A549 (cell line): Measurements from ENCODE around the gene PAIP1. TPM values are rescaled to one million over a fixed set of nuclear protein-coding genes. Genes with fewer than 3 reads are reported as not detected.

ENCODE experiments used
- ATAC-seq, 2 experiments: fragments of 200-7000 bp in 1 of 2; fragments of >200 bp in 1 of 2; cut with Nextera tagmentation in 1 of 2; cut with Tn5 transposase in 1 of 2; 3 replicates each; pipeline versions ENCODE4 v1.8.0 to v1.9.1; 2018 to 2020; ENCODE audit warnings: mild to moderate bottlenecking in 1 of 2, moderate library complexity in 1 of 2
- CTCF ChIA-PET: fragments of 300-600 bp; sonication (Branson Sonifier 250); formaldehyde crosslinking; extraction: SDS; loops from one replicate; lab custom pipeline; 2021; ENCODE audit warnings: antibody characterized with exemption, inconsistent platforms; lab: Yijun Ruan, JAX
- POLR2A ChIA-PET: fragments of 350-600 bp; formaldehyde crosslinking; extraction: SDS; loops from one replicate; lab custom pipeline; 2021; ENCODE audit warnings: antibody characterized with exemption, inconsistent platforms; lab: Yijun Ruan, JAX
- DNase-seq, 2 experiments: peaks; one replicate each; pipeline versions ENCODE4 v3.0.0 to v3.0.0-alpha.2; 2011 to 2016; ENCODE audit warnings: low read depth in 1 of 2, low spot score in 1 of 2
- FAIRE-seq: peaks from 2 replicates; lab custom pipeline; 2011; peaks lifted over from hg19 to GRCh38; lab: Jason Lieb, UNC
- H3K27ac ChIP-seq, 2 experiments: fragments of >200 bp; sonication (Bioruptor Twin); formaldehyde crosslinking; 3 replicates each; pipeline ENCODE4 v1.5.1; 2016 to 2017
- H3K4me1 ChIP-seq: fragments of >200 bp; sonication (Bioruptor Twin); formaldehyde crosslinking; 3 replicates; pipeline ENCODE4 v1.6.1; 2016
- H3K4me2 ChIP-seq: fragments of >200 bp; sonication (Bioruptor Twin); formaldehyde crosslinking; 3 replicates; pipeline ENCODE4 v1.6.1; 2016
- H3K4me3 ChIP-seq: fragments of >200 bp; sonication (Bioruptor Twin); formaldehyde crosslinking; 3 replicates; pipeline ENCODE4 v1.5.1; 2016
- H3K9me3 ChIP-seq: fragments of >200 bp; sonication (Bioruptor Twin); formaldehyde crosslinking; 3 replicates; pipeline ENCODE4 v1.6.1; 2016
- CHD2 ChIP-seq: fragments of 150-350 bp; IDR thresholded peaks from 2 replicates; pipeline ENCODE4 v1.6.1; 2014; ENCODE audit warnings: low read length; ENCODE audit not compliant: partially characterized antibody
- CHD4 ChIP-seq: fragments of 200-600 bp; sonication (generic); IDR thresholded peaks from 2 replicates; pipeline ENCODE4 v1.6.1; 2016; ENCODE audit warnings: antibody characterized with exemption, mild to moderate bottlenecking, borderline replicate concordance
- EHMT2 ChIP-seq: fragments of 200-600 bp; sonication (generic); IDR thresholded peaks from 2 replicates; pipeline ENCODE4 v1.6.1; 2016; ENCODE audit warnings: antibody characterized with exemption, low read depth, mild to moderate bottlenecking, moderate library complexity
- EP300 ChIP-seq, 2 experiments: fragments of >200 bp; sonication (Bioruptor Twin); formaldehyde crosslinking; IDR thresholded peaks; 2 replicates in 1 of 2; 3 replicates in 1 of 2; pipeline ENCODE4 v1.6.1; 2016 to 2017
- ESRRA ChIP-seq: fragments of 150-350 bp; IDR thresholded peaks from 2 replicates; pipeline ENCODE4 v1.6.1; 2014; ENCODE audit warnings: mild to moderate bottlenecking, low read length, borderline replicate concordance
- FOSB ChIP-seq: fragments of 250-450 bp; sonication (Bioruptor Pico); IDR thresholded peaks from 2 replicates; pipeline ENCODE4 v1.5.0; 2020; ENCODE audit warnings: mild to moderate bottlenecking, moderate library complexity
- FOSL2 ChIP-seq, 2 experiments: fragments of 450-650 bp in 1 of 2; fragments of >200 bp in 1 of 2; sonication (Bioruptor Twin) in 1 of 2; formaldehyde crosslinking; IDR thresholded peaks; 2 replicates each; pipeline versions ENCODE4 v1.5.0 to v1.6.1; 2016 to 2020; ENCODE audit warnings: mild to moderate bottlenecking in 1 of 2, moderate library complexity in 1 of 2
- GATA3 ChIP-seq: IDR thresholded peaks from 2 replicates; pipeline ENCODE4 v1.6.1; 2012; ENCODE audit warnings: borderline replicate concordance
- HDAC2 ChIP-seq: fragments of 200-600 bp; sonication (generic); IDR thresholded peaks from 2 replicates; pipeline ENCODE4 v1.6.1; 2016
- HOXA7 ChIP-seq: fragments of 250-450 bp; sonication (Bioruptor Pico); IDR thresholded peaks from 2 replicates; pipeline ENCODE4 v1.5.0; 2020; ENCODE audit warnings: mild to moderate bottlenecking, moderate library complexity
- HOXB5 ChIP-seq: fragments of 250-450 bp; sonication (Bioruptor Pico); IDR thresholded peaks from 2 replicates; pipeline ENCODE4 v1.5.0; 2020; ENCODE audit warnings: mild to moderate bottlenecking, moderate library complexity
- KDM5A ChIP-seq: fragments of 200-600 bp; sonication (generic); IDR thresholded peaks from 2 replicates; pipeline ENCODE4 v1.6.1; 2016; ENCODE audit warnings: antibody characterized with exemption, mild to moderate bottlenecking
- MYC ChIP-seq: IDR thresholded peaks from 2 replicates; pipeline ENCODE4 v1.6.1; 2012; ENCODE audit warnings: mild to moderate bottlenecking, inconsistent platforms, low read length, improper control_type of control experiment, borderline replicate concordance
- NPAS2 ChIP-seq: fragments of 250-450 bp; sonication (Bioruptor Pico); IDR thresholded peaks from 2 replicates; pipeline ENCODE4 v1.8.0; 2022; ENCODE audit warnings: mild to moderate bottlenecking, moderate library complexity, borderline replicate concordance
- NR3C1 ChIP-seq: fragments of >200 bp; sonication (Bioruptor Twin); formaldehyde crosslinking; IDR thresholded peaks from 3 replicates; pipeline ENCODE4 v1.6.1; 2017
- PBX3 ChIP-seq: IDR thresholded peaks from 2 replicates; pipeline ENCODE4 v1.6.1; 2012
- PHF8 ChIP-seq: fragments of 200-600 bp; sonication (generic); IDR thresholded peaks from 2 replicates; pipeline ENCODE4 v1.6.1; 2016; ENCODE audit warnings: low read depth, mild to moderate bottlenecking, antibody characterized with exemption, moderate library complexity, borderline replicate concordance
- RFX5 ChIP-seq: fragments of 450-650 bp; IDR thresholded peaks from 2 replicates; pipeline ENCODE4 v1.7.1; 2014; ENCODE audit warnings: antibody characterized with exemption, mild to moderate bottlenecking, moderate library complexity
- RNF2 ChIP-seq: fragments of 200-600 bp; sonication (generic); IDR thresholded peaks from 2 replicates; pipeline ENCODE4 v1.6.1; 2016; ENCODE audit warnings: low read depth, mild to moderate bottlenecking, antibody characterized with exemption, moderate library complexity, borderline replicate concordance
- SMC3 ChIP-seq: fragments of >200 bp; sonication (Bioruptor Twin); formaldehyde crosslinking; IDR thresholded peaks from 3 replicates; pipeline ENCODE4 v1.6.1; 2018; ENCODE audit warnings: inconsistent platforms
- SREBF2 ChIP-seq: fragments of 450-650 bp; IDR thresholded peaks from 2 replicates; pipeline ENCODE4 v1.6.1; 2014; ENCODE audit warnings: mild to moderate bottlenecking, moderate library complexity
- TP53 ChIP-seq: fragments of 250-450 bp; sonication (Bioruptor Pico); IDR thresholded peaks from 2 replicates; pipeline ENCODE4 v1.5.0; 2021; ENCODE audit warnings: mild to moderate bottlenecking, moderate library complexity
- ZFP36 ChIP-seq: fragments of 450-650 bp; IDR thresholded peaks from 2 replicates; pipeline ENCODE4 v1.6.1; 2014; ENCODE audit warnings: borderline replicate concordance; ENCODE audit not compliant: partially characterized antibody
- ZNF302 ChIP-seq: fragments of 250-450 bp; sonication (Bioruptor Pico); IDR thresholded peaks from 2 replicates; pipeline ENCODE4 v1.9.0; 2021; ENCODE audit warnings: inconsistent platforms, mild to moderate bottlenecking, moderate library complexity
- ZSCAN20 ChIP-seq: fragments of 250-450 bp; sonication (Bioruptor Pico); IDR thresholded peaks from 2 replicates; pipeline ENCODE4 v1.8.0; 2022; ENCODE audit warnings: mild to moderate bottlenecking, moderate library complexity
- WGBS: methylation state at CpG from one replicate; pipeline ENCODE4 v1.1.6; 2017; ENCODE audit errors: missing lambda C conversion rate; 5-methylcytosine and 5-hydroxymethylcytosine counted together
- polyA plus RNA-seq, 4 experiments: library from polyadenylated mRNA; depleted of rRNA in 3 of 4; stranded (reverse); fragments of >200 nt; fragmentation: RNase III in 1 of 4; extraction: RNeasy Plus Mini Kit Qiagen cat#74134 plus additional on column Dnase treatment in 1 of 4; gene quantifications; 2 replicates in 3 of 4; 3 replicates in 1 of 4; pipeline ENCODE4 v1.2.3, GENCODE V29; 2011 to 2017
- TF ChIP-seq, protein P1 (sequence below): fragments of >200 bp; sonication (Bioruptor Twin); formaldehyde crosslinking; IDR thresholded peaks from 2 replicates; pipeline ENCODE4 v1.6.1; 2016
- TF ChIP-seq, protein P2 (sequence below): fragments of 150-350 bp; IDR thresholded peaks from 2 replicates; pipeline ENCODE4 v1.6.1; 2014; ENCODE audit warnings: low read depth, mild to moderate bottlenecking, low read length
- TF ChIP-seq, protein P3 (sequence below): IDR thresholded peaks from 2 replicates; pipeline ENCODE4 v1.6.1; 2012; ENCODE audit warnings: low read depth, borderline replicate concordance

Gene PAIP1
- polyA plus RNA-seq, 2 of the 4 experiments (the other 2 are of a cell fraction), result 89.6 to 188 TPM

- FAIRE-seq, result no peak
- WGBS, result 15% methylated on average over 1 of the region's 1 CpG
- DNase-seq, result no peak
- ChIA-PET POLR2A (no interaction called here), CTCF (no interaction called here)
- TF ChIP-seq CHD2 (no peak), RNF2 (no peak), ZSCAN20 (CRISPR knock-in tag) (no peak), SMC3 (no peak), RFX5 (no peak)
- Histone ChIP-seq H3K9me3 (no peaks in the 10 kb centered on the region), H3K4me3 (no peak overlapping the region), H3K4me2 (no peak overlapping the region), H3K27ac (no peak overlapping the region), H3K4me1 (no peaks in the 10 kb centered on the region)
- ATAC-seq, result no peak
These were observed 32.0 kb upstream of the PAIP1 start for GRCh38 chr5:43588842-43589241.

DNA sequence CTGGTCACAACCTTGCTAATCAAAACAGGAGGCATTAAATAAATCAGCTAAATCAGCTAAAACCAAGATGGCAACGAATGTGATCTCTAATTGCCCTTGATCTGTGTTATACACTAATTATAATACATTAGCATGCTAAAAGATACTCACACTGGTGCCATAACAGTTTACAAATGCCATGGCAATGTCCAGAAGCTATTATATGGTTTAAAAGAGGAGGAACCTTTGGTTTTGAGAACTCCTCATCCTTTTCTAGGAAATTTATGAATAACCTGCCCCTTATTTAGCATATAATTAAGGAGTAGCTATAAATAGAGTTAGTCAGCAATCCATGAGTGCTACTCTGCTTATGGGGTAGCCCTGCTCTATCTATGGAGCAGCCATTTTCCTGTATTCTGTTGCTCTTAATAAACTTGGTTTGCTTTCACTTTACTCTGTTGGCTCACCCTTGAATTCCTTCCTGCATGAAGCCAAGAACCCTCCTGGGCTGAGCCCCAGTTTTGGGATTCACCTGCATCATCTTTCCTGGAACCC, 27.4 kb upstream of the PAIP1 start:
- TF ChIP-seq GATA3, result no peak
- no peak for TF ChIP-seq EHMT2
- no peak for TF ChIP-seq SREBF2
- TF ChIP-seq, protein P1, sequence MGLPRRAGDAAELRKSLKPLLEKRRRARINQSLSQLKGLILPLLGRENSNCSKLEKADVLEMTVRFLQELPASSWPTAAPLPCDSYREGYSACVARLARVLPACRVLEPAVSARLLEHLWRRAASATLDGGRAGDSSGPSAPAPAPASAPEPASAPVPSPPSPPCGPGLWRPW, result no peak
- TF ChIP-seq ESRRA, result no peak
- no peak for TF ChIP-seq ZFP36
- no peak for TF ChIP-seq SMC3
- no peak for TF ChIP-seq TP53 (CRISPR knock-in tag)
- no peak for TF ChIP-seq HOXA7 (CRISPR knock-in tag)
- TF ChIP-seq ZSCAN20 (CRISPR knock-in tag), result no peak
- no peak for TF ChIP-seq MYC
- no peak for TF ChIP-seq PHF8
- TF ChIP-seq NPAS2 (CRISPR knock-in tag), result no peak
- TF ChIP-seq CHD4, result no peak
- TF ChIP-seq EP300 (IDR thresholded peaks at IDR 0.05), result no peak
- no peak for TF ChIP-seq RFX5
- TF ChIP-seq NR3C1, result no peak
- DNase-seq, result no peak
- WGBS, result 36% methylated on average over 1 of the region's 1 CpG
- ATAC-seq, result no peak
- Histone ChIP-seq H3K4me1 (no peaks in the 10 kb centered on the region), H3K27ac (no peak overlapping the region), H3K9me3 (no peaks in the 10 kb centered on the region), H3K4me2 (no peak overlapping the region), H3K4me3 (no peak overlapping the region)
- FAIRE-seq, result no peak
- POLR2A ChIA-PET, result no interaction called here
- CTCF ChIA-PET, result no interaction called here

DNA sequence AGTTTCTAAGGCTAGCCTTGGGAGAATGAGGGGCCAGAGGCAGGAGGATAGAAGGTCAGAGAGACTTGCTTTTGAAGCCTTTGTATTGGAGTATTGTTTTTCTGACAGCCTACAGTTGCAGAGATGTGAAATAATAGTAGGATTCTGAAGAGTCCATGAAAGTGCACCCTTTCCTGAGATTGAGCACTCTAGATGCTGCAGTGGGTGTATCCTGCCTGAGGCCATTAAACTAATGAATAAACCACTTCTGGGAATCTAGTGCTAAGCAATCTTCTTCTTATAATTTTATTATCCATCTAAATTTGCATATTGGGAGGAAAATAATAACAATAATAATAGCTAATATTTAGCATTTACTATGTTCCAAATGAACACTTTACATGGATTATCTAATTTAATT, 26.8 kb upstream of the PAIP1 start:
- ChIA-PET CTCF (no interaction called here), POLR2A (no interaction called here)
- H3K4me2 ChIP-seq, result no peak overlapping the region
- DNase-seq (no peak), ATAC-seq (no peak)
- H3K27ac ChIP-seq, result no peak overlapping the region
- H3K9me3 ChIP-seq, result no peaks in the 10 kb centered on the region
- H3K4me3 ChIP-seq, result no peak overlapping the region
- no peaks in the 10 kb centered on the region for H3K4me1 ChIP-seq
- TF ChIP-seq HOXB5 (CRISPR knock-in tag), result no peak
- TF ChIP-seq, protein P2, sequence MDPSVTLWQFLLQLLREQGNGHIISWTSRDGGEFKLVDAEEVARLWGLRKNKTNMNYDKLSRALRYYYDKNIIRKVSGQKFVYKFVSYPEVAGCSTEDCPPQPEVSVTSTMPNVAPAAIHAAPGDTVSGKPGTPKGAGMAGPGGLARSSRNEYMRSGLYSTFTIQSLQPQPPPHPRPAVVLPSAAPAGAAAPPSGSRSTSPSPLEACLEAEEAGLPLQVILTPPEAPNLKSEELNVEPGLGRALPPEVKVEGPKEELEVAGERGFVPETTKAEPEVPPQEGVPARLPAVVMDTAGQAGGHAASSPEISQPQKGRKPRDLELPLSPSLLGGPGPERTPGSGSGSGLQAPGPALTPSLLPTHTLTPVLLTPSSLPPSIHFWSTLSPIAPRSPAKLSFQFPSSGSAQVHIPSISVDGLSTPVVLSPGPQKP, result no peak
- TF ChIP-seq SREBF2, result no peak
- no peak for TF ChIP-seq FOSL2 (IDR thresholded peaks at IDR 0.05)
- no peak for TF ChIP-seq FOSL2 (CRISPR knock-in tag; IDR thresholded peaks at IDR 0.05)
- TF ChIP-seq HOXA7 (CRISPR knock-in tag), result no peak
- TF ChIP-seq, protein P3, sequence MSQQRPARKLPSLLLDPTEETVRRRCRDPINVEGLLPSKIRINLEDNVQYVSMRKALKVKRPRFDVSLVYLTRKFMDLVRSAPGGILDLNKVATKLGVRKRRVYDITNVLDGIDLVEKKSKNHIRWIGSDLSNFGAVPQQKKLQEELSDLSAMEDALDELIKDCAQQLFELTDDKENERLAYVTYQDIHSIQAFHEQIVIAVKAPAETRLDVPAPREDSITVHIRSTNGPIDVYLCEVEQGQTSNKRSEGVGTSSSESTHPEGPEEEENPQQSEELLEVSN, result no peak
- no peak for TF ChIP-seq KDM5A
- TF ChIP-seq EHMT2, result no peak
- no peak for TF ChIP-seq NR3C1
- no peak for TF ChIP-seq PHF8
- TF ChIP-seq FOSB (CRISPR knock-in tag), result no peak
- TF ChIP-seq HDAC2, result no peak
- TF ChIP-seq PBX3, result no peak
- TF ChIP-seq ZNF302 (CRISPR knock-in tag), result no peak
- TF ChIP-seq, all 56 proteins: peak for 0
- no peak for FAIRE-seq
